GM12873 (cell line): ENCODE measurements around the gene PPIH.

Experiments
- CTCF ChIP-seq: IDR thresholded peaks from 2 replicates; pipeline ENCODE4 v1.5.1; 2012; ENCODE audit warnings: low read depth, mild to moderate bottlenecking, moderate library complexity, low read length, control low read depth; ENCODE audit not compliant: insufficient read depth; ENCODE audit errors: missing control alignments

Gene PPIH

GRCh38 chr1:42679364-42679983 lies 21.3 kb downstream of the PPIH start:
- no peak for TF ChIP-seq CTCF

- TF ChIP-seq CTCF, result no peak
Observed at GRCh38 chr1:42680055-42680454, 21.8 kb downstream of the PPIH start.

DNA sequence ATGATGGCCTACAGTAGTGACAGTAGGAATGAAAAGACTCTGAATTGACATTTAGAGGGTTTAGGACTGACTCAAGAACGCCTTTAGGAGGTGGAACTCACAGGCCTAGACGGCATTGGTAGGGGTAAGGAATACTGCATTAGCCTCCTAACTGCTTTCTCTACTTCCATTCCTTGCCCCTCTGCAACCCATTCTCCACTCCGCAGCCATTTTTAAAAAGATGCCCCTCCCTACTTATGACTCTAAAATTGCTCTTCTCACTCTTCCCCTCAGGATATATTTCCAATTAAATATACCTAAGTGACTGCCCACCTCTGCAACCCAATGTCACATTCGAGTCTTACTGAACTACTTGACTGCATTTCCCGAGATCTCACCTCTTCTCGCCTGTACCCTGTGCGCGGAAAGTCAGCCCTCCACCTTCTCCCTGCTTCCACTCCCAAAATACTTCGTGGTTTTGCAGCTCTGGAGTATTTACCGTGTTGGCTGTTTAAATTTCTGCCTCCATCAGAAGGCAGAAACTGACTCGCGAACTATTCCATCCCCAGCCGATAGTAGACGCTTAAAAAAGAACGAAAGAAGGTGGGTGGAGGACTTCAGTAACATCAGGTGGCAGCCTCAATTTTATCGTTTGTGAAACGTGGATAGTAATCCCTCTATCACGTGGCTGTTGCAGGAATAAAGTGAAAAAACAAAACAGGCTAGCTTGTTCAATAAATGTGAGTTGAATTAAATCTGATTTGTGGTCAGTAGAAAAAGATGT lies 22.9 kb downstream of the PPIH start:
- TF ChIP-seq CTCF, result no peak

DNA sequence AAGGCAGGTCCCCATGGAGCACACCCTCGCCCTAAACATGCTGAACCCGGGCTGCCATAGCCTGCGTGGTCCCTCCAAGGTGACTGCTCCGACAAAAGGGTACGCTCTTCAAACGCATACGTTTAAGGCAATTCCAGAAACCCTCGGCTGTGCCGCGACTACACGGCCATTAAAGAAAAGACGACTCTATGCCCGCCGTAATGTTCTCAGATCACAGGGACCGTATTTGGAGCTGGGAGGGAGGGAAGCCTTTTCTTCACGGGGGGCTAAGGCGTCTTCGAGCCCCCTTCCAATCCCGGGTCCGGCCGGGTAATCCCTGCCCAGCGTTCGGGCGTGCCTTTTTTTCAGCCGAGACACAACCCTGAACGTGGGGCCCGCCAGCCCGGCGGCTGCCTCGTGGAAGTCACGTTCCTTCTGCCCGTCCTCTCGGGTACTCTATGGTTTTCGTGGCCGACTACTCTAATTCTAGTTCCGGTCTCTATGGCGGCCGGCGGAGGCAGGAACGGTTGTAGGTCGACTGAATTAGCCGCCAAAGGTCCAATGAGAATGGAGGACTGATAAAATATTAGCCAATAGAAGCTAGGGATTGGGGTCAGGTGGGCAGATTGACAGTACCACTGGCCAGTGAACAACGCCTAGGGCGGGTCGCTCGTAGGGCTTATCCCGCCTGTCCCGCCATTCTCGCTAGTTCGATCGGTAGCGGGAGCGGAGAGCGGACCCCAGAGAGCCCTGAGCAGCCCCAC lies 23.7 kb downstream of the PPIH start, which contains the start of gene YBX1:
TSS of gene YBX1 (plus strand) at position 678 of the 743 bp plus-strand sequence. CDS start 148 bp downstream, outside the sequence.
- TF ChIP-seq CTCF, result no peak

GRCh38 chr1:42682739-42683531 lies 24.7 kb downstream of the PPIH start:
- no peak for TF ChIP-seq CTCF

- TF ChIP-seq CTCF, result no peak
Observed at GRCh38 chr1:42684139-42684538, 25.9 kb downstream of the PPIH start.
